Keratinocyte (primary cell): ENCODE data around the gene OR5H14. TPM values are rescaled to one million over a fixed set of nuclear protein-coding genes. Genes with fewer than 3 reads are reported as not detected.

ENCODE experiments used
- DNase-seq: peaks from one replicate; pipeline ENCODE4 v3.0.0-alpha.2; 2011; ENCODE audit warnings: low read depth, missing footprints, low spot score
- FAIRE-seq: peaks from 2 replicates; lab custom pipeline; 2011; peaks lifted over from hg19 to GRCh38; lab: Jason Lieb, UNC
- H2AFZ ChIP-seq: 2 replicates; pipeline ENCODE4 v1.6.0; 2012; ENCODE audit warnings: low read length, control low read depth, inconsistent platforms; ENCODE audit not compliant: control insufficient read depth
- H3K27ac ChIP-seq: 2 replicates; pipeline ENCODE4 v1.5.1; 2011; ENCODE audit warnings: low read length; ENCODE audit not compliant: control insufficient read depth, insufficient read depth
- H3K27me3 ChIP-seq: 3 replicates; pipeline ENCODE4 v1.6.0; 2011; ENCODE audit warnings: low read length; ENCODE audit not compliant: control insufficient read depth, insufficient read depth; ENCODE audit errors: extremely low read depth
- H3K36me3 ChIP-seq, 2 experiments: 2 replicates in 1 of 2; 3 replicates in 1 of 2; pipeline ENCODE4 v1.5.1; 2011; ENCODE audit warnings: low read length in 2 of 2, mild to moderate bottlenecking in 1 of 2; ENCODE audit not compliant: control insufficient read depth in 2 of 2, insufficient read depth in 2 of 2; ENCODE audit errors: extremely low read depth in 1 of 2
- H3K4me1 ChIP-seq: 3 replicates; pipeline ENCODE4 v1.5.1; 2011; ENCODE audit warnings: low read length; ENCODE audit not compliant: control insufficient read depth, insufficient read depth; ENCODE audit errors: extremely low read depth
- H3K4me2 ChIP-seq: 3 replicates; pipeline ENCODE4 v1.6.0; 2011; ENCODE audit warnings: low read depth, low read length; ENCODE audit not compliant: control insufficient read depth, insufficient read depth; ENCODE audit errors: extremely low read depth
- H3K4me3 ChIP-seq, 3 experiments: fragments of 200-600 bp in 1 of 3; sonication (generic) in 1 of 3; 2 replicates in 2 of 3; 3 replicates in 1 of 3; pipeline ENCODE4 v1.5.1; 2011 to 2016; ENCODE audit warnings: low read length in 3 of 3, mild to moderate bottlenecking in 3 of 3, control low read depth in 2 of 3, inconsistent platforms in 1 of 3, low read depth in 1 of 3, mixed read lengths in 1 of 3, mixed run types in 1 of 3, moderate library complexity in 1 of 3; ENCODE audit not compliant: control insufficient read depth in 2 of 3, insufficient read depth in 2 of 3; ENCODE audit errors: extremely low read depth in 1 of 3
- H3K79me2 ChIP-seq: 2 replicates; pipeline ENCODE4 v1.6.0; 2012; ENCODE audit warnings: low read length; ENCODE audit not compliant: control insufficient read depth, insufficient read depth
- H3K9ac ChIP-seq: 3 replicates; pipeline ENCODE4 v1.6.0; 2011; ENCODE audit warnings: low read length; ENCODE audit not compliant: control insufficient read depth, insufficient read depth; ENCODE audit errors: extremely low read depth
- H3K9me1 ChIP-seq: 3 replicates; pipeline ENCODE4 v1.6.0; 2011; ENCODE audit warnings: low read length; ENCODE audit not compliant: control insufficient read depth, insufficient read depth; ENCODE audit errors: extremely low read depth
- H3K9me3 ChIP-seq: 2 replicates; pipeline ENCODE4 v1.5.1; 2012; ENCODE audit warnings: low read depth, low read length; ENCODE audit not compliant: control insufficient read depth
- H4K20me1 ChIP-seq: 3 replicates; pipeline ENCODE4 v1.6.0; 2011; ENCODE audit warnings: low read length; ENCODE audit not compliant: control insufficient read depth, insufficient read depth; ENCODE audit errors: extremely low read depth
- CTCF ChIP-seq, 3 experiments: IDR thresholded peaks in 1 of 3; conservative IDR thresholded peaks in 1 of 3; optimal IDR thresholded peaks in 1 of 3; 2 replicates in 2 of 3; 3 replicates in 1 of 3; pipeline versions ENCODE3 to v1.5.1; 2011; ENCODE audit warnings: low read length in 3 of 3, mild to moderate bottlenecking in 3 of 3, moderate library complexity in 2 of 3, control low read depth in 1 of 3, inconsistent platforms in 1 of 3; ENCODE audit not compliant: insufficient read depth in 2 of 3; ENCODE audit errors: extremely low read depth in 1 of 3
- EZH2 ChIP-seq: IDR thresholded peaks from one replicate; pipeline ENCODE4 v1.6.1; 2012; ENCODE audit warnings: inconsistent platforms, mild to moderate bottlenecking, low read length, moderate library complexity
- dilution Hi-C: fragments of 300-500 bp; cut with MboI; formaldehyde crosslinking; loops from one replicate; pipeline ENCODE4 v1.7.0; 2020; ENCODE audit warnings: low sequenced_read_pairs; ENCODE audit not compliant: extremely low pct_ligation_motif_present
- polyA plus RNA-seq, 5 experiments: library from polyadenylated mRNA; depleted of rRNA in 3 of 5; stranded (reverse) in 3 of 5; stranded (forward) in 1 of 5; unstranded in 1 of 5; fragments of >200 nt; gene quantifications; 1 replicate in 1 of 5; 2 replicates in 3 of 5; 3 replicates in 1 of 5; pipeline versions ENCODE4 v1.2.1 to v1.2.3, GENCODE V29; 2011 to 2012; ENCODE audit warnings: missing spikeins in 2 of 5, low read depth in 1 of 5, low replicate concordance in 1 of 5

OR5H14 gene
- polyA plus RNA-seq, 1 donor (not counting 4 experiments of a cell fraction or from before 2014, with no cell fraction given): not detected

- Histone ChIP-seq H3K4me2 (no peak overlapping the region), H3K36me3 (no peaks in the 10 kb centered on the region), H3K9ac (no peak overlapping the region), H3K79me2 (no peaks in the 10 kb centered on the region), H3K9me3 (no peaks in the 10 kb centered on the region), H3K27ac (no peak overlapping the region), H3K4me3 (no peak overlapping the region), H4K20me1 (no peaks in the 10 kb centered on the region), H3K4me1 (no peaks in the 10 kb centered on the region), H3K9me1 (no peaks in the 10 kb centered on the region), H2AFZ (no peak overlapping the region), H3K27me3 (no peaks in the 10 kb centered on the region)
- FAIRE-seq: no peak
- dilution Hi-C loops: no loop called here
- no peak for TF ChIP-seq EZH2
- TF ChIP-seq CTCF (optimal IDR thresholded peaks at IDR 0.05 in 1 of 3, IDR thresholded peaks at IDR 0.05 in 1 of 3, conservative IDR thresholded peaks at IDR 0.05 in 1 of 3; ENCODE audit: extremely low read depth in 1 of 3, insufficient read depth in 2 of 3, low read length in 3 of 3): no peak
- DNase-seq: no peak
Measured at GRCh38 chr3:98199020-98199419, 51.7 kb downstream of the OR5H14 start.

Other genes with a start within 250 kb of the OR5H14 start
- gene RIOX2, start 175.0 kb upstream of the OR5H14 start, polyA plus RNA-seq: 34.0 to 45.2 TPM (median 35.2 TPM) in 3 replicates
- not detected in 3 replicates for gene GABRR3, start 112.2 kb upstream of the OR5H14 start, polyA plus RNA-seq
- gene OR5AC2, start 60.3 kb upstream of the OR5H14 start, polyA plus RNA-seq: not detected in 3 replicates
- not detected in 3 replicates for gene OR5H1, start 16.8 kb upstream of the OR5H14 start, polyA plus RNA-seq
- gene OR5H15, start 19.2 kb downstream of the OR5H14 start, polyA plus RNA-seq: not detected in 3 replicates
- not detected in 3 replicates for gene OR5H6, start 116.8 kb downstream of the OR5H14 start, polyA plus RNA-seq
- not detected in 3 replicates for gene OR5H2, start 135.0 kb downstream of the OR5H14 start, polyA plus RNA-seq
- gene OR5K4, start 206.4 kb downstream of the OR5H14 start, polyA plus RNA-seq: not detected in 3 replicates
- gene OR5K3, start 243.2 kb downstream of the OR5H14 start, polyA plus RNA-seq: not detected in 3 replicates